HCT116 (cell line): ENCODE results near the gene ZSCAN4. TPM values are rescaled to one million over a fixed set of nuclear protein-coding genes. Genes with fewer than 3 reads are reported as not detected.

ENCODE experiments used
- ATAC-seq: fragments of 200-7000 bp; cut with Tn5 transposase; 2 replicates; pipeline ENCODE4 v1.9.1; 2020; ENCODE audit warnings: mild to moderate bottlenecking, moderate library complexity
- BruUV-seq: library from RNA; stranded (reverse); fragments of 400-500 nt; replicated peaks from 2 replicates; lab custom pipeline; 2021; lab: Mats Ljungman, UMichigan
- CTCF ChIA-PET: fragments of 300-600 bp; sonication (Branson Sonifier 250); formaldehyde crosslinking; loops from one replicate; lab custom pipeline; 2021; ENCODE audit warnings: antibody characterized with exemption; lab: Charles Lee
- POLR2A ChIA-PET: fragments of 300-600, 350-600 bp; sonication (Branson Sonifier 250); formaldehyde crosslinking; loops from one replicate; lab custom pipeline; 2021; ENCODE audit warnings: antibody characterized with exemption; lab: Charles Lee
- RAD21 ChIA-PET, 2 experiments: fragments of 300-600 bp; sonication (Branson Sonifier 250); formaldehyde crosslinking; loops; one replicate each; lab custom pipeline; 2023; ENCODE audit warnings: low total read pairs in 2 of 2; ENCODE audit not compliant: uncharacterized antibody in 2 of 2, unreplicated experiment in 2 of 2, low non-redundant PET in 1 of 2; lab: Charles Lee
- DNase-seq: peaks from one replicate; pipeline ENCODE4 v3.0.0-alpha.2; 2010; ENCODE audit warnings: low read depth, low spot score
- H2AFZ ChIP-seq: fragments of 200-600 bp; shearing (Covaris generic), sonication (generic); 2 replicates; pipeline ENCODE4 v1.6.1; 2017; ENCODE audit warnings: low read depth, mixed run types, mixed read lengths, antibody characterized with exemption, low read length; ENCODE audit not compliant: poor library complexity, severe bottlenecking
- H3K27ac ChIP-seq: 2 replicates; pipeline ENCODE4 v1.5.1; 2012; ENCODE audit warnings: low read depth, low read length
- H3K27me3 ChIP-seq: fragments of 200-600 bp; sonication (generic); 2 replicates; pipeline ENCODE4 v1.6.1; 2016; ENCODE audit warnings: mixed run types, low read length, mixed read lengths; ENCODE audit not compliant: insufficient read depth
- H3K36me3 ChIP-seq, 2 experiments: fragments of 200-500 bp in 1 of 2; fragments of 200-600 bp in 1 of 2; sonication (Bioruptor generic) in 1 of 2; sonication (generic) in 1 of 2; 2 replicates each; pipeline versions ENCODE4 v1.5.1 to v1.6.1; 2014 to 2016; ENCODE audit warnings: low read length in 2 of 2, inconsistent platforms in 1 of 2, mixed read lengths in 1 of 2, mixed run types in 1 of 2; ENCODE audit not compliant: insufficient read depth in 2 of 2, control insufficient read depth in 1 of 2
- H3K4me1 ChIP-seq, 2 experiments: fragments of 200-600 bp in 1 of 2; sonication (generic) in 1 of 2; 2 replicates each; pipeline versions ENCODE4 v1.5.1 to v1.6.1; 2012 to 2017; ENCODE audit warnings: low read length in 2 of 2, inconsistent platforms in 1 of 2, mild to moderate bottlenecking in 1 of 2, mixed read lengths in 1 of 2, mixed run types in 1 of 2, moderate library complexity in 1 of 2; ENCODE audit not compliant: insufficient read depth in 2 of 2, control insufficient read depth in 1 of 2
- H3K4me2 ChIP-seq: fragments of 200-600 bp; sonication (generic); 2 replicates; pipeline ENCODE4 v1.6.1; 2017; ENCODE audit warnings: mixed run types, low read length, mixed read lengths
- H3K4me3 ChIP-seq, 2 experiments: fragments of 200-600 bp in 1 of 2; sonication (generic) in 1 of 2; replicated peaks in 1 of 2; 2 replicates each; pipeline ENCODE4 v1.5.1; 2011 to 2016; ENCODE audit warnings: low read length in 2 of 2, control low read depth in 1 of 2, low read depth in 1 of 2, mild to moderate bottlenecking in 1 of 2, mixed read lengths in 1 of 2, mixed run types in 1 of 2
- H3K79me2 ChIP-seq: fragments of 200-600 bp; sonication (generic); 2 replicates; pipeline ENCODE4 v1.6.1; 2017; ENCODE audit warnings: mild to moderate bottlenecking, mixed run types, low read length, moderate library complexity, mixed read lengths; ENCODE audit not compliant: insufficient read depth
- H3K9ac ChIP-seq: fragments of 200-600 bp; sonication (generic); 2 replicates; pipeline ENCODE4 v1.6.1; 2016; ENCODE audit warnings: low read length, mixed read lengths
- H3K9me2 ChIP-seq: fragments of 200-600 bp; sonication (generic), shearing (Covaris generic); 2 replicates; pipeline ENCODE4 v1.6.1; 2017; ENCODE audit warnings: mixed run types, mild to moderate bottlenecking, moderate library complexity; ENCODE audit not compliant: insufficient read depth
- H3K9me3 ChIP-seq, 2 experiments: fragments of 200-500 bp in 1 of 2; fragments of 200-600 bp in 1 of 2; sonication (Bioruptor generic) in 1 of 2; sonication (generic) in 1 of 2; 2 replicates each; pipeline ENCODE4 v1.6.1; 2014 to 2017; ENCODE audit warnings: low read length in 2 of 2, mixed read lengths in 2 of 2, inconsistent platforms in 1 of 2, low read depth in 1 of 2, mild to moderate bottlenecking in 1 of 2, mixed run types in 1 of 2, moderate library complexity in 1 of 2; ENCODE audit not compliant: control insufficient read depth in 1 of 2, insufficient read depth in 1 of 2
- H4K20me1 ChIP-seq: fragments of 200-600 bp; sonication (generic), shearing (Covaris generic); 2 replicates; pipeline ENCODE4 v1.6.1; 2017; ENCODE audit warnings: mixed run types, mild to moderate bottlenecking, moderate library complexity; ENCODE audit not compliant: insufficient read depth
- ATF3 ChIP-seq: IDR thresholded peaks from 2 replicates; pipeline ENCODE4 v1.6.1; 2012
- CBX3 ChIP-seq: IDR thresholded peaks from 2 replicates; pipeline ENCODE4 v1.6.1; 2012; ENCODE audit warnings: low read depth
- CEBPB ChIP-seq: IDR thresholded peaks from 2 replicates; pipeline ENCODE4 v1.6.1; 2012; ENCODE audit warnings: low read depth
- EGR1 ChIP-seq: IDR thresholded peaks from 2 replicates; pipeline ENCODE4 v1.6.1; 2012; ENCODE audit warnings: low read depth
- ELF1 ChIP-seq: IDR thresholded peaks from 2 replicates; pipeline ENCODE4 v1.6.1; 2012; ENCODE audit warnings: low read depth, borderline replicate concordance
- EZH2 ChIP-seq: fragments of 200-600 bp; sonication (generic); IDR thresholded peaks from 2 replicates; pipeline ENCODE4 v1.6.1; 2017; ENCODE audit warnings: antibody characterized with exemption, mixed run types
- EZH2phosphoT487 ChIP-seq: fragments of 200-600 bp; IDR thresholded peaks from 2 replicates; pipeline ENCODE4 v1.6.1; 2018; ENCODE audit warnings: antibody characterized with exemption, borderline replicate concordance
- JUND ChIP-seq: IDR thresholded peaks from 2 replicates; pipeline ENCODE4 v1.6.1; 2012
- MAX ChIP-seq: IDR thresholded peaks from 2 replicates; pipeline ENCODE4 v1.6.1; 2012
- POLR2A ChIP-seq: IDR thresholded peaks from 2 replicates; pipeline ENCODE4 v1.7.0; 2011; ENCODE audit warnings: borderline replicate concordance; ENCODE audit not compliant: insufficient read depth, insufficient read length; ENCODE audit errors: extremely low read depth
- POLR2AphosphoS5 ChIP-seq: IDR thresholded peaks from 2 replicates; pipeline ENCODE4 v1.6.1; 2011; ENCODE audit warnings: mild to moderate bottlenecking, low read depth, low read length, moderate library complexity
- RAD21 ChIP-seq: IDR thresholded peaks from 2 replicates; pipeline ENCODE4 v1.6.1; 2012; ENCODE audit warnings: low read depth, mild to moderate bottlenecking
- REST ChIP-seq: IDR thresholded peaks from 2 replicates; pipeline ENCODE4 v1.6.1; 2012; ENCODE audit warnings: low read depth
- SP1 ChIP-seq: IDR thresholded peaks from 2 replicates; pipeline ENCODE4 v1.6.1; 2012; ENCODE audit warnings: low read depth
- SRF ChIP-seq: IDR thresholded peaks from 2 replicates; pipeline ENCODE4 v1.6.1; 2012; ENCODE audit warnings: low read depth
- TCF7L2 ChIP-seq: IDR thresholded peaks from 2 replicates; pipeline ENCODE4 v1.7.0; 2011; ENCODE audit warnings: borderline replicate concordance, inconsistent platforms; ENCODE audit not compliant: insufficient read depth, insufficient read length; ENCODE audit errors: extremely low read depth
- YY1 ChIP-seq: IDR thresholded peaks from 2 replicates; pipeline ENCODE4 v1.6.1; 2011; ENCODE audit warnings: low read length, low read depth, moderate library complexity, mild to moderate bottlenecking; ENCODE audit not compliant: insufficient replicate concordance; ENCODE audit errors: extremely low read depth
- ZFX ChIP-seq: fragments of 450-650 bp; IDR thresholded peaks from 2 replicates; pipeline ENCODE4 v1.6.1; 2017
- ZNF274 ChIP-seq: fragments of 200-500 bp; sonication (Bioruptor generic); IDR thresholded peaks from 2 replicates; pipeline ENCODE4 v1.6.1; 2014; ENCODE audit warnings: mild to moderate bottlenecking, low read depth, low read length, inconsistent platforms
- intact Hi-C: fragments of 100-400 bp; cut with micrococcal nuclease; formaldehyde crosslinking; loops from 2 replicates; pipeline ENCODE4 v1.10.0; 2022
- total RNA-seq: library from RNA; stranded (reverse); gene quantifications from one replicate; pipeline ENCODE4 v1.2.1, GENCODE V29; 2021; ENCODE audit not compliant: unreplicated experiment

The ZSCAN4 gene
- total RNA-seq, 1 experiment from 2014 or later = not detected

- TF ChIP-seq REST (no peak), CBX3 (no peak), MAX (no peak), ATF3 (no peak), RAD21 (no peak)
Observed at GRCh38 chr19:57653689-57654088, 15.0 kb upstream of the ZSCAN4 start (continued).

GRCh38 chr19:57655443-57655842 is 13.3 kb upstream of the ZSCAN4 start:
- H2AFZ ChIP-seq = no peak overlapping the region
- no peak for ATAC-seq
- H3K4me1 ChIP-seq = no peaks in the 10 kb centered on the region
- intact Hi-C loops = no loop called here
- H3K9me3 ChIP-seq = peaks cover 0 to 3% of the 10 kb centered on the region in 2 experiments; a peak in 2 of 4 replicates
- no peaks in the 10 kb centered on the region for H3K79me2 ChIP-seq
- H3K4me3 ChIP-seq = no peak overlapping the region
- POLR2A ChIA-PET = no interaction called here
- RAD21 ChIA-PET = no interaction called here
- no peak overlapping the region for H3K9ac ChIP-seq
- H3K27ac ChIP-seq = no peak overlapping the region
- no peak for DNase-seq
- no TSS peak for BruUV-seq
- no peaks in the 10 kb centered on the region for H3K27me3 ChIP-seq
- no peak overlapping the region for H3K4me2 ChIP-seq
- CTCF ChIA-PET = no interaction called here
- H4K20me1 ChIP-seq = no peaks in the 10 kb centered on the region
- TF ChIP-seq EZH2phosphoT487 (no peak), REST (no peak), ZNF274 (no peak), POLR2A (no peak), TCF7L2 (no peak), MAX (no peak), SRF (no peak), ZFX (no peak), POLR2AphosphoS5 (no peak), ELF1 (no peak), CEBPB (no peak), ATF3 (no peak), JUND (no peak), YY1 (no peak), SP1 (no peak), EGR1 (no peak), EZH2 (no peak)
- H3K9me2 ChIP-seq = no peaks in the 10 kb centered on the region
- no peaks in the 10 kb centered on the region for H3K36me3 ChIP-seq
